GM10847 (cell line): ENCODE data around the gene NLRC5.

Source experiments
- POLR2A ChIP-seq: IDR thresholded peaks from 2 replicates; pipeline ENCODE4 v1.6.1; 2011; ENCODE audit not compliant: insufficient read length; ENCODE audit errors: extremely low read depth

Gene NLRC5, protein sequence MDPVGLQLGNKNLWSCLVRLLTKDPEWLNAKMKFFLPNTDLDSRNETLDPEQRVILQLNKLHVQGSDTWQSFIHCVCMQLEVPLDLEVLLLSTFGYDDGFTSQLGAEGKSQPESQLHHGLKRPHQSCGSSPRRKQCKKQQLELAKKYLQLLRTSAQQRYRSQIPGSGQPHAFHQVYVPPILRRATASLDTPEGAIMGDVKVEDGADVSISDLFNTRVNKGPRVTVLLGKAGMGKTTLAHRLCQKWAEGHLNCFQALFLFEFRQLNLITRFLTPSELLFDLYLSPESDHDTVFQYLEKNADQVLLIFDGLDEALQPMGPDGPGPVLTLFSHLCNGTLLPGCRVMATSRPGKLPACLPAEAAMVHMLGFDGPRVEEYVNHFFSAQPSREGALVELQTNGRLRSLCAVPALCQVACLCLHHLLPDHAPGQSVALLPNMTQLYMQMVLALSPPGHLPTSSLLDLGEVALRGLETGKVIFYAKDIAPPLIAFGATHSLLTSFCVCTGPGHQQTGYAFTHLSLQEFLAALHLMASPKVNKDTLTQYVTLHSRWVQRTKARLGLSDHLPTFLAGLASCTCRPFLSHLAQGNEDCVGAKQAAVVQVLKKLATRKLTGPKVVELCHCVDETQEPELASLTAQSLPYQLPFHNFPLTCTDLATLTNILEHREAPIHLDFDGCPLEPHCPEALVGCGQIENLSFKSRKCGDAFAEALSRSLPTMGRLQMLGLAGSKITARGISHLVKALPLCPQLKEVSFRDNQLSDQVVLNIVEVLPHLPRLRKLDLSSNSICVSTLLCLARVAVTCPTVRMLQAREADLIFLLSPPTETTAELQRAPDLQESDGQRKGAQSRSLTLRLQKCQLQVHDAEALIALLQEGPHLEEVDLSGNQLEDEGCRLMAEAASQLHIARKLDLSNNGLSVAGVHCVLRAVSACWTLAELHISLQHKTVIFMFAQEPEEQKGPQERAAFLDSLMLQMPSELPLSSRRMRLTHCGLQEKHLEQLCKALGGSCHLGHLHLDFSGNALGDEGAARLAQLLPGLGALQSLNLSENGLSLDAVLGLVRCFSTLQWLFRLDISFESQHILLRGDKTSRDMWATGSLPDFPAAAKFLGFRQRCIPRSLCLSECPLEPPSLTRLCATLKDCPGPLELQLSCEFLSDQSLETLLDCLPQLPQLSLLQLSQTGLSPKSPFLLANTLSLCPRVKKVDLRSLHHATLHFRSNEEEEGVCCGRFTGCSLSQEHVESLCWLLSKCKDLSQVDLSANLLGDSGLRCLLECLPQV (N-terminal part only)

DNA sequence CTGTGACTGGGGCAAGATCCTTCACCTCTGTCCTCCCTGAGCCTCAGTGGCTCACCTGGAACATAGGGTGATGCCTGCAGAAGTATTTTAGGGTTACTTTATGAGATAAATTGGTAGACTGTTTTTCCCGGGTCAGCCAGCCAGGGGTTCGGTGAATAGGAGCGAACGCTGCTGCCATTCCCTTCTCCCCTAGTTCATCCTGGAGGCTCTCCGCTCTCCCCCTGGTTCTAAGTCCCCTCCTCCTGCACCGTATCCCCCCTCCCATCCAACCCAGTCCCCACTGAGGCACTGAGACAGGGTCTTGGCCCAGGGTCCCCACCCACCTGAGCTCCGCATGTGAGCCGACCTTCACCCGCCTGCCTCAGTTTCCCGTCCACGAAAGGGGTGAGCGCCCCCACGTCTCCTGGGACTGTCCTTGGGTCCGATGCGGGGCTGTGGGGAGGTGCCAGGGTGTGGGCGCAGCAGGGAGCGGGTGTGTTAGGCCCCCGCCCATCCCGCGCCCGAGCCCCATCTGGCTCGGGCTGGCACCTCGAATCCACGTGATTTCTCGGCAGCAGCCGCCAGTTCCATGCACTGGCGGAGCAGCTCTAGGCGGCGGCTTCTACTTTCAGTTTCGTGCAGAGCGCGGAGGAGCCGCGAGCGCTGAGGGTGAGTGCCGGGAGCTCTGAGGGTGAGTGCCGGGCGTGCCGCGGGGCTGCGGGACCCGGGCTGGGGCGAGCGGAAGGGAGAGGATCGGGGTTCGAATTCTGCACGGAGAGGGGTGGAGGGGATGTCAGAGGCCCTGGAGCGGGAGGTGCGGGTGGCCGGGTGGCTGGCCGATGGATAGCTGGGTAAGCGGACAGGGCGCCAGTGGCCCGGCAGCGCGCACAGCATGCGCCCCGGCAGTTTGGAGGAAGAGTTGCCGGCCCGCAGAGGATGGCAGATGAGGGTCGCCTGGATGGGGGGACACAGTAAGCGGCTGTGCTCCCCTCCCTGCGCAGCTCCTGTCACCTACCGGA, at the start of gene NLRC5:
Gene NLRC5 (plus strand): TSS at position 610 of the 998 bp plus-strand sequence. CDS start 31,156 bp downstream, outside the sequence.
- peak; percentile 84 for TF ChIP-seq POLR2A

DNA sequence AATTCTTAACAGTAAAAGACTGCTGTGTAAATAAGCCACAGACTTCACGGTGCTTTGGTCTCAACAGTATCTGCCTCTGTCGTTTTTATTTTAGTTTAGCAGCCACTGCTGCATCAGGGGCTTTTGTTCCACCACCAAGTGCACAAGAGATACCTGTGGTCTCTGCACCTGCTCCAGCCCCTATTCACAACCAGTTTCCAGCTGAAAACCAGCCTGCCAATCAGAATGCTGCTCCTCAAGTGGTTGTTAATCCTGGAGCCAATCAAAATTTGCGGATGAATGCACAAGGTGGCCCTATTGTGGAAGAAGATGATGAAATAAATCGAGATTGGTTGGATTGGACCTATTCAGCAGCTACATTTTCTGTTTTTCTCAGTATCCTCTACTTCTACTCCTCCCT, 49.6 kb upstream of the NLRC5 start:
- no peak for TF ChIP-seq POLR2A

DNA sequence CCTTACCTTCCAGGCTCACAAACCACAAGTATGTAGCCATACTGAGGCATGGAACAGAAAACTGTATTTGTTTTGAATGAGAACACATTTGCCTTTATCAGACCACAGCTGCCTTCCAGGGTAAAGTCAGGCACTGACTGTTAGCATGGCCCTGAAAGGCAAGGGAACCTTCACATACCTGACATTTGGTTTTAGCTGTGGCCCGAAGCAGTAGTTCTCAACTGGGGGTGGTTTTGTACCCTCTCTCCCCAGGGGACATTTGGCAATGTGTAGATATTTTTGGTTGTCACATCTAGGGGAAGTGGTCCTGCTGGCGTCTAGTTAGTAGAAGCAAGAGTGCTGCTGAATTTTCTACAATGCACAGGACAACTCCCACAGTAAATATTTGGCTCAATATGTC, 48.3 kb upstream of the NLRC5 start:
- no peak for TF ChIP-seq POLR2A

DNA sequence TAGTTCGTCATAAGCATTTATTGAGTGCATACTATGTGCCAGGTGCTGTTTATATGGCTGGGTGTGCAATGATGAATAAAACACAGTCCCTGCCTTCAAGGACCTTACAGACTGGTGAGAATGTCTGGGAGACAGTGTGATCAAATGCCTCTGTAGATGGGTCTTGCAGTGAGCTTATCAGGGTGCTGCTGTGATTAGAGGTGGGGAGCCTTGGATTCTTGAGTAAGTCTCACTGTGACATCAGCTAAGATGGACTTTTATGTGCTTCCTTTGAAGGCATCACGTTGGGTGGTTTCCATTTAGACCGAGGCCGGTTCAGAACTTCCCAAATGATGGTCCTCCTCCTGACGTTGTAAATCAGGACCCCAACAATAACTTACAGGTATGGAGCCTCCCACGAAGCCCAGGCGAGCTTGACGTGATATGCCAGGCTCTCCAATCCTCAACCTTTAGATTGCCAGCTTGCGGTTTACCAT, 47.5 kb upstream of the NLRC5 start:
- TF ChIP-seq POLR2A = no peak

DNA sequence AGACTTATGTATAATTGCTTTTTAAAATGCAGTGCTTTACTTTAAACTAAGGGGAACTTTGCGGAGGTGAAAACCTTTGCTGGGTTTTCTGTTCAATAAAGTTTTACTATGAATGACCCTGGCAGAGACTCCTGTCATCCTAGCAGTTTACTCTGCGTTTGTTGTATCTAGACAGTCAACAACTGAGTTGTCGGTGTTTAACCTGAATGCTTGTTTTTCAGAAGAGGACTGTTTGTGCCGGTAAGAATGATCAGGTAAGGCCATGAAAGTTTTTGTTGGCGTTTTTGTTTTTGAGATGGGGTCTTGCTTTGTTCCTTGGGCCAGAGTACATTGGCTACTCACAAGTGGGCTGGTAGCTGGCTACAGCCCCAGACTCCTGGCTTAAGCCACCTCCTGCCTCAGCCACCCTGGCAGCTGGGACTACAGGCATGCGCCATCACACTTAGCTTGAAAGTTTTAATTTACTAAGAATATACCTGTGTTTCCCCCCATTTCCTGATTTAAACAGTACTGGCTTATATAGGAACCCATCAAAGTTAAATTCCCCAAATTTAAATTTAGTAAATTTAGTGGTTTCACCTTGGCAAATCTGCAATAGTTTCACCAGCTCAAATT, 45.5 kb upstream of the NLRC5 start:
- TF ChIP-seq POLR2A = no peak

DNA sequence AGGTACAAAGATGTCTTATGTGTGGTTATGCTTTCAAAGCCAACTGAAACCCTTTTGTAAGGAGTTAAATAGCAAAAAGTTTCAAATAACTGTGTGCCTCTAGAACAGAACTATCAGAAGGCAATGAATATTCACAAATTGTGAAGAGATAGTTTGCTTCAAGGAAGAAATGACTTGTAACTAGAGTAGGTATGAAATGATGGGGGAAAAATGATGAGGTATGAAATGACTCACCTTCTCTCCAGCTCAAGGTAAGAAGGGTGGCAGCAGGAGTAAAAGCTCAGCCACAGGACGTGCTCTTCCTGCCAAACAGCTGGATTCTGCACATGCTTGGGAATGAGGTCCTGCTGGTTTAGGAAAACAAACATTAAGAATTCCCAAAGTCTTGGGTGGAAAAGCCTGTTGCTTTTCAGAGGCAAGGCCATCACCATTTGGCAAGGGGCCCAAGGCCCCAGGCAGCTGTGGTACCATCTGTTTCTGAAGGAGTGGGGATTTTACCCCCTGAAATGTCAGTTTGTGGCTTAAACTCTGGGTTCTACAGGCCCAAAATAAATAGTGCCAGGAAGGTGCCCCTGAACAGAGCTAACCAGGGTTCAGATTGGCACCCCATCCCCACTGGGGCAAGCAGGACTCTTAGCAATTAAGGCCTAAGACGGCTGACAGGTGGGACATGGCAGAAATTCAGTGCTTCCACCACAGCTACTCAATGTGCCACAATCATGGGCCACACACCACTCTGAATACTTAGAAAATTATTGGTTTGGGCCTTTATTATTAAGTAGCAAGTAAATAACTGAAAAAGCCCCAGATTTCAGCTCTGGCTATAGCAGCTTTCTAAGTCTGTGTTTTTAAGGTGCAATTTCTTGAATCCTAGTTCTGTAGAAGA, 44.2 kb upstream of the NLRC5 start:
- peak; percentile 32 for TF ChIP-seq POLR2A

DNA sequence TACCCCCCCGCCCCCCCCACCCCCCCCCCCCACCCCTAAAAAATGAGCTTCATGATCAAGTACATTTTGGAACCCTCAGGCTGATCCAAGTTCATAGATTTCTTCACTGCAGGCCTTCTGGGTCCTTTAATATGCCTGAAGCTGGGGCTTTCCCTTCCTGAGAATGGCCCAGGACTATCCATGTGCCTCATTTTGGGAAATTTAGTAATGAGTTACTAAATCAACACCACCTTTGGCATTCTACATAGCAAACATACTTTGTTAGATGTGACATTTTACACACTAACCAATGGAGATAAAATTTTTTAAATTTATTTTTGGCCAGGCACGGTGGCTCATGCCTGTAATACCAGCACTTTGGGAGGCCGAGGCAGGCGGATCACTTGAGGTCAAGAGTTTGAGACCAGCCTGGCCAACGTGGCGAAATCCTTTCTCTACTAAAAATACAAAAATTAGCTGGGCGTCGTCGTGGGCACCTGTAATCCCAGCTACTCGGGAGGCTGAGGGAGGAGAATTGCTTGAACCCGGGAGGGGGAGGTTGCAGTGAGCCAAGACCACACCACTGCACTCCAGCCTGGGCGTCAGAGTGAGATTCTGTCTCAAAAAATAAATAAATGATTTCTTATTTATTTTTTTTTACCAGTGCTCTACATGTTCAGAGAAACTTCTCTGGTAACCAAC, 43.4 kb upstream of the NLRC5 start:
- TF ChIP-seq POLR2A = no peak

DNA sequence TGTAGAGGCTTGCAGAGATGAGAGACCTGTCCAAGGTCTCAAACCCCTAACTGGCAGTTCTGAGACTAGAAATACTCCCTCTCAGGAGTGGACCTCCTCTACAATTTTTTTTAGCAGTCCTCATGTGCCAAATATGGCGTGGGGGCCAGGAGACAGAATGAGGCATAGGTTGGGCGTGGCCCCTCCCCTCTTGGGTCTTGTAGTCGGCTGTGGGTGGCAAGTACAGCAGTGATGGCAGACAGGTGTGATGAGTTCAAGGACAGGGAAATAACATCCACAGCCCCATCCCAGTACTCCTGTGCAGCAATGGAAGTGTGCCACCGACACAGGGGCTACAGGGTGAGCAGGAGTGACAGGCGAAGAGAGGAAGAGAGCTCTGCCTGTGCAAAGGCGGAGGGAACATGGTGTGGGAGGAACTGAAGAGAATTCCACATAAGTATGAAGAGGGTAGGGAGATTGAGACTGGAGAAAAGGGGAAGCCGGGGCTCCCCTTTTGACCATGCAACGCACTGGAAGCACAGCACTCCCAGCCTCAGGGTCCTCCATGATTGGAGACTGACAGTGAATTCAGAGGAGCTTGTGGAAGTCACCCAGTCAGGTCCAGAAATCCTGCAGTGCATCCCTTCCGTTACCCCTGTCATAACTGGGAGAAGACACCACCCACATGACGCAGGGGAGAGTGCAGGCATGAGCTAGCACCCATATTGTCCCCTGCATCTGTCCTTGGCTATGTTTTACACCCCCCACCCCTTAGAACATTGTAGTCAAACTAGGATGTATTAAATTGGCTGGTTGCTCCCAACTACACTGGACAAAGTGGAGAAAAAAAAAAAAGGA, 42.4 kb upstream of the NLRC5 start:
- no peak for TF ChIP-seq POLR2A

DNA sequence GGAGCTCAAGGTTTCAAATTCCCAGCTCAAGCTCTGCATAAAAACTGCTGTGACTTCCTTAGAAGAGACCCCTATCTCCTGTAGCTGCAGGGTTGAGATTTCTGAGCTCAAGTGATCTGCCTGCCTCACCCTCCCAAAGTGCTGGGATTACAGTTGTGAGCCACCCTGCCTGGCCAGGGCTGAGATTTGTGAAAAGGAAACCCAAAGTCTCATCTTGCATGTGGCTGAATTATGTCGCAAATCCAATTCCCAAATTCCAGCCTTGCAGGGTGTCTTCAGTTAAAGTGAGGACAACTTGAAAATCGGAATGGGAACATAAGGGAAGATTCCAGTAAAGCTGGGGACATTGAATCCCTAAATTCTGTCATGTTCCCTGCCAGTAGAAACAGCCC, 41.8 kb upstream of the NLRC5 start:
- TF ChIP-seq POLR2A = no peak

DNA sequence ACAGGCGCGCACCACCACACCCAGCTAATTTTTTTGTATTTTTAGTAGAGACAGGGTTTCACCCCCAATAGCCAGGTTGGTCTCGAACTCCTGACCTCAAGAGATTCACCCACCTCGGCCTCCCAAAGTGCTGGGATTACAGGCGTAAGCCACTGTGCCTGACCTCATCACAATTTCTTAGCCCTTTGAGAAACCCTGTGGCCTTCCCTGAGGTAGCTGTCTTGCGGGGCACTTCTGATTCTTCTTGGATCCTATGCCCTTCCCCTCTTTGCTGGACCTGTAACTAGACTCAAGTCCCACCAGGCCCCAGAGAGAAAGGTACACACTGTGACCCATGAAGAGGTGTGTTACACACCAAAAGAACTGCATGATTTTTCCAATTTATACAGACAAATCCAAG, 41.1 kb upstream of the NLRC5 start:
- TF ChIP-seq POLR2A = no peak

DNA sequence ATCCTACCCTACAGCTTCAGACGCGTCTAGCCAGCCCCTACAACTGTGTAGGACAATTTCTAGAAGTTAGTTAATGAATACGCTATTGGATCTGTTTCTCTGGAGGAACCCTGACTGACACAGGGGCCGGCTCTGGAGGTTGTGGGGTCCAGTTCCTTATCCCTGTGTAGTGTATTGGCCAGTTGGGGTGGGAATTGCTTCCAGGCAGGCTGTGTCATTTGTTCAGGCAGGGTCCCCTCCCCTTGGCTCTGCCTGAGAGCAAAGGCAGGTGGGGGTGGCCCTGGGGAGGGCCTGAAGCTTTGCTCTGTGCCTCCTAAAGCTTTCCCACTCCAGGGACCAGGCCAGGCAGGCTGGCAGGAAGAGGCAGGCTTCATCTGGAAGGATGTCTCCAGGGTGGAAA, 39.3 kb upstream of the NLRC5 start:
- no peak for TF ChIP-seq POLR2A
